Lung (tissue), 12 donors: ENCODE results near the gene FRMD1. TPM values are rescaled to one million over a fixed set of nuclear protein-coding genes. Genes with fewer than 3 reads are reported as not detected.

ENCODE experiments used
- ATAC-seq: fragments of 200-7000 bp; cut with Tn5 transposase; one replicate; pipeline ENCODE4 v1.9.1; 2020; ENCODE audit warnings: moderate number of reproducible peaks; ENCODE audit not compliant: insufficient read depth, low FRiP score
- DNase-seq, 3 donors: peaks; one replicate each; pipeline ENCODE4 v3.0.0-alpha.2; 2013 to 2017
- H3K27ac ChIP-seq, 2 donors: one replicate each; pipeline ENCODE4 v1.5.1; 2013; ENCODE audit warnings: mild to moderate bottlenecking in 2 of 2, moderate library complexity in 2 of 2, control low read depth in 1 of 2, inconsistent platforms in 1 of 2, low read depth in 1 of 2, low read length in 1 of 2
- H3K27me3 ChIP-seq, 3 donors: one replicate each; pipeline ENCODE4 v1.5.1; 2013; ENCODE audit warnings: low read length in 2 of 3; ENCODE audit not compliant: control insufficient read depth in 3 of 3, insufficient read depth in 3 of 3
- H3K36me3 ChIP-seq, 4 donors: one replicate each; pipeline ENCODE4 v1.5.1; 2013; ENCODE audit warnings: low read length in 4 of 4, mild to moderate bottlenecking in 1 of 4, moderate library complexity in 1 of 4; ENCODE audit not compliant: control insufficient read depth in 4 of 4, insufficient read depth in 4 of 4
- H3K4me1 ChIP-seq, 5 donors: one replicate each; pipeline ENCODE4 v1.5.1; 2013; ENCODE audit warnings: low read length in 5 of 5, mild to moderate bottlenecking in 2 of 5, moderate library complexity in 1 of 5; ENCODE audit not compliant: control insufficient read depth in 5 of 5, insufficient read depth in 5 of 5
- H3K4me3 ChIP-seq: one replicate; pipeline ENCODE4 v1.5.1; 2013; ENCODE audit warnings: mild to moderate bottlenecking, control low read depth, moderate library complexity
- H3K9ac ChIP-seq, 2 donors: one replicate each; pipeline ENCODE4 v1.5.1; 2013; ENCODE audit warnings: low read length in 2 of 2, control low read depth in 1 of 2; ENCODE audit not compliant: insufficient read depth in 1 of 2
- H3K9me3 ChIP-seq, 4 donors: one replicate each; pipeline ENCODE4 v1.5.1; 2013; ENCODE audit warnings: low read length in 3 of 4, mild to moderate bottlenecking in 1 of 4, moderate library complexity in 1 of 4; ENCODE audit not compliant: control insufficient read depth in 4 of 4, insufficient read depth in 3 of 4
- WGBS, 2 donors: extraction: QIAGEN DNeasy Blood & Tissue Kit; methylation state at CpG; one replicate each; pipeline ENCODE4 v1.1.7; 2013; 5-methylcytosine and 5-hydroxymethylcytosine counted together
- polyA plus RNA-seq, 2 donors: library from polyadenylated mRNA; stranded (reverse); fragments of 200-250 nt; gene quantifications; one replicate each; pipeline ENCODE4 v1.2.1, GENCODE V29; 2013
- total RNA-seq, 2 donors: library from RNA; depleted of rRNA in 1 of 2; stranded (reverse); fragments of >200 nt in 1 of 2; gene quantifications; one replicate each; pipeline ENCODE4 v1.2.1, GENCODE V29; 2014 to 2021
- TF ChIP-seq, protein P1 (sequence below): IDR thresholded peaks from 2 replicates; pipeline ENCODE4 v1.5.1; 2012; ENCODE audit warnings: mild to moderate bottlenecking; ENCODE audit errors: control extremely low read depth, extremely low read depth
- donor health status: control.
- donor health status: control.
- donor health status: Bipolar disorder and iron deficiency.
- donor health status: healthy.
- donor health status: DM: yes; HTN: yes; CAD: no.

The FRMD1 gene
- total and polyA plus RNA-seq, 4 donors: 0.02 to 1.4 (median 0.10) TPM

DNA sequence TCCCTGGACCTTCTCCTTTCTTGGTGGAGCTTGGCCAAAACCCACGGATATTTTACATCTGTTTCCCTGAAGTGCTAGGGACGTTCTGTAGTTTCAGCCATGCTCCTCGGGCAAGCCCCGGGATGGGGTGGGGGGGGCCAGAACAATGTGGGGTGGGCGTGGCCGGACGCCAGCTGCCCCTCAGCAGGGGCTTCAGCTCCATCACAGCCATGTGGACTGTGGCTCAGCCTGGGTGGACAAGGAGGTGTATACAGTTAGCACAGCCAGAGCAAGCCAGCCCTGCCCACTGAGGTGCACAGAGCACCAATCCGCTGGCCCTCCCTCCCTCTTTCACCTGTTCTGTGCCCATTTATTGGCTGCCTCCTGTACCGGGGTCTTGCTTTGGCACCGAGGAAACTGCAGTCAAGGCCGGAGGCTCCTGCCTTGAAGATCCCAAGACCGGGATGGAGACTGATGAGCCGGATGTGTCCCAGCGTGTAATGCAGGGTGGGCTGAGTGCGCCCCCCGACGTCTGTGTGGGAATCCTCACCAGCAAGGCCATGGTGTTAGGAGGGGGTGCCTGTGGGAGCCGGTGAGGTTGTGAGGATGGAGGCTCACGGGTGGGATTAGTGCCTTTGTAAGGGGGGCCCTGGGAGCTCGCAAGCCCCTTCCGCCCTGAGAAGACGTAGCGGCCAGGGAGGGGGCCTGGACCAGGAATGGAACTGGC, 28.0 kb downstream of the FRMD1 start:
- DNase-seq (peak; percentile 68 to 77 (median 76)), ATAC-seq (no peak)
- TF ChIP-seq, protein P1, sequence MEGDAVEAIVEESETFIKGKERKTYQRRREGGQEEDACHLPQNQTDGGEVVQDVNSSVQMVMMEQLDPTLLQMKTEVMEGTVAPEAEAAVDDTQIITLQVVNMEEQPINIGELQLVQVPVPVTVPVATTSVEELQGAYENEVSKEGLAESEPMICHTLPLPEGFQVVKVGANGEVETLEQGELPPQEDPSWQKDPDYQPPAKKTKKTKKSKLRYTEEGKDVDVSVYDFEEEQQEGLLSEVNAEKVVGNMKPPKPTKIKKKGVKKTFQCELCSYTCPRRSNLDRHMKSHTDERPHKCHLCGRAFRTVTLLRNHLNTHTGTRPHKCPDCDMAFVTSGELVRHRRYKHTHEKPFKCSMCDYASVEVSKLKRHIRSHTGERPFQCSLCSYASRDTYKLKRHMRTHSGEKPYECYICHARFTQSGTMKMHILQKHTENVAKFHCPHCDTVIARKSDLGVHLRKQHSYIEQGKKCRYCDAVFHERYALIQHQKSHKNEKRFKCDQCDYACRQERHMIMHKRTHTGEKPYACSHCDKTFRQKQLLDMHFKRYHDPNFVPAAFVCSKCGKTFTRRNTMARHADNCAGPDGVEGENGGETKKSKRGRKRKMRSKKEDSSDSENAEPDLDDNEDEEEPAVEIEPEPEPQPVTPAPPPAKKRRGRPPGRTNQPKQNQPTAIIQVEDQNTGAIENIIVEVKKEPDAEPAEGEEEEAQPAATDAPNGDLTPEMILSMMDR: peak; percentile 2
- no peaks in the 10 kb centered on the region for H3K36me3 ChIP-seq
- no peak overlapping the region for H3K27ac ChIP-seq
- H3K4me3 ChIP-seq: no peak overlapping the region
- H3K27me3 ChIP-seq: no peaks in the 10 kb centered on the region
- peaks cover 3 to 46% (median 20%) of the 10 kb centered on the region in 5 donors for H3K4me1 ChIP-seq
- H3K9ac ChIP-seq: no peak overlapping the region
- H3K9me3 ChIP-seq: no peaks in the 10 kb centered on the region
- WGBS, 2 donors: 72 to 73% methylated on average over 23 of the region's 23 CpGs

DNA sequence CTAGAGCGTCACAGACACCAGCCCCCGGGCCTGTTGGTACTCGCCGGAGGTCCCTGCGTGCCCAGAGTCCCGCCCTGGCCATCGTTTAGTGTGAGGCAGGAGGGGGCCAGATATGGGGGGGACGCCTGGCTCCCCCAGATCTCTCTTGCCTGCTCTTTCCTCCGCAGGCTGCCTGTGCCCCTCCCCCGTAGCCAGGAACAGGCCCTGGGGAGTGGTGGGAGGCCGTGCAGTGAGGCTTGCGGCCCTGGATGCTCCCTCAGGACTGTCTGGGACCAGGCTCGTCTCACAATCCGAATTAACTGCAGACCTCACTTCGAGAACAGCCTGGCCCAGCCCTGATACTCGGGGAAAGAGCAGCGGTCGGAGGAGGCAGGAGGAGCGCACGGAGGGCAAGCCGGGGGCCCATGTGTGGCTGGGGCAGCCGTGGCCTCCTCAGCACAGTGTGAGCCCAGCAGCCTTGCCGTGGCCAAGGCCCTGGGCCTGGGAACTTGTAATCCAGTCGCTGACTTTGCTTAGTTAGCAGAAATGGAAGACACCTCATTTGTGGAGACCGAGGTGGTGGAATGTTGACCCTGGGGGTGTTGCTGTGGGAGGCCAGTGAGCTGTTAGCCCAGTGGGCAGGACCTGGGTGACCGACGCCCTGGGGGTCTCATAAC, 28.7 kb downstream of the FRMD1 start:
- ATAC-seq: no peak
- Histone ChIP-seq H3K27me3 (no peaks in the 10 kb centered on the region), H3K36me3 (no peaks in the 10 kb centered on the region), H3K9me3 (no peaks in the 10 kb centered on the region), H3K27ac (peak overlapping the region in 1 of 2 donors; percentile 23), H3K4me1 (peaks cover 8 to 53% (median 26%) of the 10 kb centered on the region in 5 donors), H3K9ac (no peak overlapping the region), H3K4me3 (no peak overlapping the region)
- 83 to 84% methylated on average over 27 of the region's 27 CpGs for WGBS, 2 donors
- DNase-seq: peak; percentile 91 to 96 (median 94)
- TF ChIP-seq, protein P1: no peak

GRCh38 chr6:168049706-168050224, 29.2 kb downstream of the FRMD1 start:
- Histone ChIP-seq H3K4me1 (peaks cover 6 to 55% (median 22%) of the 10 kb centered on the region in 5 donors), H3K27ac (no peak overlapping the region), H3K9ac (no peak overlapping the region), H3K36me3 (no peaks in the 10 kb centered on the region), H3K27me3 (no peaks in the 10 kb centered on the region), H3K9me3 (no peaks in the 10 kb centered on the region), H3K4me3 (no peak overlapping the region)
- DNase-seq: peak in 1 of 3 donors; percentile 51
- TF ChIP-seq, protein P1: no peak
- 85% methylated on average over 20 to 21 of the region's 21 CpGs for WGBS, 2 donors
- ATAC-seq: no peak
